Caco-2 (cell line): ENCODE measurements around the gene EVX2. TPM values are rescaled to one million over a fixed set of nuclear protein-coding genes. Genes with fewer than 3 reads are reported as not detected.

Source experiments
- BruUV-seq: library from RNA; stranded (reverse); fragments of 400-500 nt; replicated peaks from 2 replicates; lab custom pipeline; 2021; lab: Mats Ljungman, UMichigan
- CTCF ChIA-PET: fragments of 300-600 bp; sonication (Branson Sonifier 250); formaldehyde crosslinking; loops from one replicate; lab custom pipeline; 2022; ENCODE audit warnings: antibody characterized with exemption; lab: Charles Lee
- POLR2A ChIA-PET: fragments of 300-600 bp; sonication (Branson Sonifier 250); formaldehyde crosslinking; loops from one replicate; lab custom pipeline; 2022; ENCODE audit warnings: antibody characterized with exemption; lab: Charles Lee
- DNase-seq, 2 experiments: peaks; one replicate each; pipeline versions ENCODE4 v3.0.0 to v3.0.0-alpha.2; 2020 to 2022
- H3K27me3 ChIP-seq: replicated peaks from 2 replicates; pipeline ENCODE4 v1.6.0; 2011; ENCODE audit warnings: low read length; ENCODE audit not compliant: control insufficient read depth, insufficient read depth
- H3K36me3 ChIP-seq: 2 replicates; pipeline ENCODE4 v1.5.1; 2011; ENCODE audit warnings: low read length; ENCODE audit not compliant: control insufficient read depth, insufficient read depth
- H3K4me1 ChIP-seq: fragments of 250-450 bp; sonication (Bioruptor Pico); 2 replicates; pipeline ENCODE4 v1.5.1; 2020; ENCODE audit warnings: mild to moderate bottlenecking
- H3K4me3 ChIP-seq: 2 replicates; pipeline ENCODE4 v1.5.1; 2011; ENCODE audit warnings: low read depth, mild to moderate bottlenecking, control low read depth, low read length
- H3K9me3 ChIP-seq: fragments of 250-450 bp; sonication (Bioruptor Pico); 2 replicates; pipeline ENCODE4 v1.5.1; 2020; ENCODE audit warnings: mild to moderate bottlenecking, moderate library complexity
- H3K27ac Mint-ChIP-seq: one replicate; pipeline ENCODE4 v1.8.0; 2022; ENCODE audit warnings: mixed read lengths; ENCODE audit not compliant: unreplicated experiment
- H3K27me3 Mint-ChIP-seq: one replicate; pipeline ENCODE4 v1.8.0; 2022; ENCODE audit warnings: mixed read lengths; ENCODE audit not compliant: insufficient read depth, unreplicated experiment
- H3K36me3 Mint-ChIP-seq: one replicate; pipeline ENCODE4 v1.8.0; 2022; ENCODE audit warnings: mild to moderate bottlenecking, mixed read lengths; ENCODE audit not compliant: insufficient read depth, unreplicated experiment
- H3K4me1 Mint-ChIP-seq: one replicate; pipeline ENCODE4 v1.8.0; 2022; ENCODE audit warnings: low read depth, mixed read lengths; ENCODE audit not compliant: unreplicated experiment
- H3K4me3 Mint-ChIP-seq: one replicate; pipeline ENCODE4 v1.8.0; 2022; ENCODE audit warnings: mild to moderate bottlenecking, moderate library complexity, mixed read lengths; ENCODE audit not compliant: unreplicated experiment
- H3K9me3 Mint-ChIP-seq: one replicate; pipeline ENCODE4 v1.8.0; 2022; ENCODE audit warnings: mixed read lengths; ENCODE audit not compliant: unreplicated experiment
- CTCF ChIP-seq, 2 experiments: fragments of 200-600 bp in 1 of 2; IDR thresholded peaks; 1 replicate in 1 of 2; 2 replicates in 1 of 2; pipeline versions ENCODE4 v1.5.1 to v1.8.0; 2011 to 2022; ENCODE audit warnings: antibody characterized with exemption in 1 of 2, control low read depth in 1 of 2, inconsistent platforms in 1 of 2, low read depth in 1 of 2, low read length in 1 of 2, mild to moderate bottlenecking in 1 of 2, moderate library complexity in 1 of 2; ENCODE audit not compliant: insufficient read depth in 1 of 2, severe bottlenecking in 1 of 2, unreplicated experiment in 1 of 2
- intact Hi-C: fragments of 100-400 bp; cut with micrococcal nuclease; formaldehyde crosslinking; loops from one replicate; pipeline ENCODE4 v1.10.0; 2022; ENCODE audit not compliant: unreplicated experiment
- total RNA-seq: library from RNA; stranded (reverse); gene quantifications from 2 replicates; pipeline ENCODE4 v1.2.3, GENCODE V29; 2022

Gene EVX2
- total RNA-seq, 1 experiment from 2014 or later = not detected

DNA sequence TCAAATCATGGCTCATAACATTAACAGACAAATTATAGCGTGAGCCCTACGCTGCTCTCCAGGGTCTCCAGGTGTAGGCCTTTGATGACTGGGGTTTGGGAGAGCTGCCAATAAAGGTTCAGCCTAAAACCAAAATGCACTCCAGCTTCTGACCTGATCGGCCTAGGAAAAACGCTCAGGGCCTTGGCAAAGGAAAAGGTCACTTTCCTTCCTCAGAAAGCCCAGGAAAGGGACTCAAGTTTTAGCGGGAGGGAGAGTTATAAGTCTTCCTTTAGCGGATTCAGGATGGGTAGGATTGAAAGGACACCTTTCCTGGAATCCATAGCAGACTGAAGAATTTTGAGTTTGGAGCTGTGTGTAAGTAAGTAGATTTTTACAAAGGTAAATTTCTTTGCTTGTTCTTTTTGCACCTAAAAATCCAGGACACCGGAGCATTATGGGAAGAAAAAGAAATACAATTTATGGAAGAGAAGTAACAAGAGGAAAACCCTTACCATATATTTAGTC lies 8.8 kb downstream of the EVX2 start:
- ChIA-PET POLR2A (no interaction called here), CTCF (interaction anchor here (0.5 kb wide), 1 partner anchor 754 kb away, joined by 4 read pairs; no protein-coding TSS in a partner anchor)
- DNase-seq = no peak
- intact Hi-C loops = no loop called here
- no TSS peak for BruUV-seq
- peaks cover 7% of the 10 kb centered on the region for H3K4me1 Mint-ChIP-seq
- H3K4me1 ChIP-seq = 0 out of 2 replicates have a peak, but pooled peaks cover 3% of the 10 kb centered on the region
- peaks cover 29% of the 10 kb centered on the region for H3K27me3 Mint-ChIP-seq
- no peaks in the 10 kb centered on the region for H3K36me3 Mint-ChIP-seq
- H3K36me3 ChIP-seq = no peaks in the 10 kb centered on the region
- no peak overlapping the region for H3K4me3 ChIP-seq
- H3K9me3 Mint-ChIP-seq = no peaks in the 10 kb centered on the region
- no peak overlapping the region for H3K4me3 Mint-ChIP-seq
- TF ChIP-seq CTCF (IDR thresholded peaks at IDR 0.05; ENCODE audit: insufficient read depth in 1 of 2, low read depth in 1 of 2, low read length in 1 of 2, severe bottlenecking in 1 of 2, unreplicated experiment in 1 of 2) = no peak
- no peak overlapping the region for H3K27ac Mint-ChIP-seq
- no peaks in the 10 kb centered on the region for H3K9me3 ChIP-seq
- peaks cover 3% of the 10 kb centered on the region; the same call in 1 of the 2 replicates for H3K27me3 ChIP-seq

- DNase-seq = no peak
- intact Hi-C loops = no loop called here
- TF ChIP-seq CTCF (IDR thresholded peaks at IDR 0.05; ENCODE audit: insufficient read depth in 1 of 2, low read depth in 1 of 2, low read length in 1 of 2, severe bottlenecking in 1 of 2, unreplicated experiment in 1 of 2) = no peak
- no peaks in the 10 kb centered on the region for H3K36me3 ChIP-seq
- no peaks in the 10 kb centered on the region for H3K4me1 Mint-ChIP-seq
- no peak overlapping the region for H3K27ac Mint-ChIP-seq
- H3K4me1 ChIP-seq = no peaks in the 10 kb centered on the region
- no peaks in the 10 kb centered on the region for H3K9me3 Mint-ChIP-seq
- peaks cover 14% of the 10 kb centered on the region for H3K27me3 Mint-ChIP-seq
- H3K27me3 ChIP-seq = peaks cover 1% of the 10 kb centered on the region; the same call in 1 of the 2 replicates
- no peak overlapping the region for H3K4me3 Mint-ChIP-seq
- ChIA-PET CTCF (interaction anchor here (0.5 kb wide), 1 partner anchor 14 kb away, joined by 4 read pairs; no protein-coding TSS in a partner anchor), POLR2A (no interaction called here)
- no peaks in the 10 kb centered on the region for H3K9me3 ChIP-seq
- no TSS peak for BruUV-seq
- H3K4me3 ChIP-seq = no peak overlapping the region
- no peaks in the 10 kb centered on the region for H3K36me3 Mint-ChIP-seq
Observed at GRCh38 chr2:176072951-176073904, 10.5 kb downstream of the EVX2 start.

DNA sequence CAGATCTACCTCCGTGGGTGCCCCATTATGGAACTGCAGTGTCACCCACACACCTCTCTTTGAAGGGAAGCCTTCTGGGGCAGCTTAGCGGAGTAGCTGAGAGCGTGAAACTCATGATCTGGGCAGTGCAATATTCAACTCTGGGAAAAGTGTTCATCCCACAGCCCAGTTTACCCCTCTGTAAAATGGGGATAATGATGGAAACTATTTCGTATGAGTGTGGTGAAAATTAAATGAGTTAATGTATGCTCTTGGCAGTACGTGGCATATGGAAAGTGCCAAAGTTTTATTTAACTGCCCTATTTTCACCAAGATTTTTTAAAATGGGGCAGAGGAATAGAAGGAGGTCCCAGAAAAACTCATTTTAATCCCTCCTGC lies 11.5 kb downstream of the EVX2 start:
- Mint-ChIP-seq H3K4me3 (no peak overlapping the region), H3K27me3 (peaks cover 13% of the 10 kb centered on the region), H3K27ac (no peak overlapping the region), H3K36me3 (no peaks in the 10 kb centered on the region), H3K4me1 (no peaks in the 10 kb centered on the region), H3K9me3 (no peaks in the 10 kb centered on the region)
- no peaks in the 10 kb centered on the region for H3K4me1 ChIP-seq
- ChIA-PET POLR2A (no interaction called here), CTCF (no interaction called here)
- intact Hi-C loops = no loop called here
- no peaks in the 10 kb centered on the region for H3K36me3 ChIP-seq
- DNase-seq = no peak
- TF ChIP-seq CTCF (IDR thresholded peaks at IDR 0.05; ENCODE audit: insufficient read depth in 1 of 2, low read depth in 1 of 2, low read length in 1 of 2, severe bottlenecking in 1 of 2, unreplicated experiment in 1 of 2) = no peak
- peaks cover 1% of the 10 kb centered on the region; the same call in 1 of the 2 replicates for H3K27me3 ChIP-seq
- no TSS peak for BruUV-seq
- no peaks in the 10 kb centered on the region for H3K9me3 ChIP-seq
- H3K4me3 ChIP-seq = no peak overlapping the region
